ENCODE results near the gene HEMGN. TPM values are rescaled to one million over a fixed set of nuclear protein-coding genes. Genes with fewer than 3 reads are reported as not detected.
"Not testable (repeated sequence)": the region's sequence is repeated elsewhere in the genome, so short reads cannot be mapped to it uniquely, and the experiment has no call there.

HEMGN gene
- polyA plus RNA-seq (ENCODE audit: insufficient read length in 4 of 4) = 1 to 10 TPM; 2.8 to 4.3 (median 3.7) TPM

GRCh38 chr9:97938081-97938644, at the start of gene HEMGN:
TSS of gene HEMGN (minus strand) at chr9:97938172. CDS start at chr9:97938136, 36 bp downstream.
- DNase-seq (ENCODE audit: low read depth in 4 of 4, low spot score in 3 of 4) = no peak

GRCh38 chr9:97987487-97987886, 49.5 kb upstream of the HEMGN start:
- DNase-seq (ENCODE audit: low read depth in 4 of 4, low spot score in 3 of 4) = no peak

- no peak for DNase-seq (ENCODE audit: low read depth in 4 of 4, low spot score in 3 of 4)
Measured at GRCh38 chr9:97985058-97985861, 47.3 kb upstream of the HEMGN start.

GRCh38 chr9:97984188-97985057, 46.5 kb upstream of the HEMGN start:
- peak in 2 of 4 donors; percentile 52 for DNase-seq (ENCODE audit: low read depth in 4 of 4, low spot score in 3 of 4)

- peak in 2 of 4 donors; percentile 48 to 53 for DNase-seq (ENCODE audit: low read depth in 4 of 4, low spot score in 3 of 4)
Measured at GRCh38 chr9:97983589-97984187, 45.7 kb upstream of the HEMGN start.

- peak; percentile 83 to 90 (median 84) for DNase-seq (ENCODE audit: low read depth in 4 of 4, low spot score in 3 of 4)
Measured at GRCh38 chr9:97982683-97983588, 45.0 kb upstream of the HEMGN start, which contains the start of gene ANP32B. TSS of gene ANP32B (plus strand) at chr9:97983341. CDS start at chr9:97983556, 215 bp downstream.

- no peak for DNase-seq (ENCODE audit: low read depth in 4 of 4, low spot score in 3 of 4)
Measured at GRCh38 chr9:97981846-97982682, 44.1 kb upstream of the HEMGN start.

GRCh38 chr9:97980918-97981845, 43.2 kb upstream of the HEMGN start:
- no peak for DNase-seq (ENCODE audit: low read depth in 4 of 4, low spot score in 3 of 4)

GRCh38 chr9:97980479-97980803, 42.5 kb upstream of the HEMGN start:
- DNase-seq (ENCODE audit: low read depth in 4 of 4, low spot score in 3 of 4) = no peak

- DNase-seq (ENCODE audit: low read depth in 4 of 4, low spot score in 3 of 4) = no peak
Measured at GRCh38 chr9:97979788-97980478, 42.0 kb upstream of the HEMGN start.

GRCh38 chr9:97978371-97979130, 40.6 kb upstream of the HEMGN start:
- DNase-seq (ENCODE audit: low read depth in 4 of 4, low spot score in 3 of 4) = no peak

GRCh38 chr9:97976633-97977032, 38.7 kb upstream of the HEMGN start:
- DNase-seq (ENCODE audit: low read depth in 4 of 4, low spot score in 3 of 4) = not testable (repeated sequence)

GRCh38 chr9:97975376-97975775, 37.4 kb upstream of the HEMGN start:
- no peak for DNase-seq (ENCODE audit: low read depth in 4 of 4, low spot score in 3 of 4)

GRCh38 chr9:97972753-97973152, 34.8 kb upstream of the HEMGN start:
- no peak for DNase-seq (ENCODE audit: low read depth in 4 of 4, low spot score in 3 of 4)

- DNase-seq (ENCODE audit: low read depth in 4 of 4, low spot score in 3 of 4) = no peak
Measured at GRCh38 chr9:97970165-97970564, 32.2 kb upstream of the HEMGN start.

GRCh38 chr9:97969014-97969413, 31.0 kb upstream of the HEMGN start:
- no peak for DNase-seq (ENCODE audit: low read depth in 4 of 4, low spot score in 3 of 4)

Data from right renal pelvis (tissue), 4 donors.